ENCODE results near the gene MTUS2.

DNA sequence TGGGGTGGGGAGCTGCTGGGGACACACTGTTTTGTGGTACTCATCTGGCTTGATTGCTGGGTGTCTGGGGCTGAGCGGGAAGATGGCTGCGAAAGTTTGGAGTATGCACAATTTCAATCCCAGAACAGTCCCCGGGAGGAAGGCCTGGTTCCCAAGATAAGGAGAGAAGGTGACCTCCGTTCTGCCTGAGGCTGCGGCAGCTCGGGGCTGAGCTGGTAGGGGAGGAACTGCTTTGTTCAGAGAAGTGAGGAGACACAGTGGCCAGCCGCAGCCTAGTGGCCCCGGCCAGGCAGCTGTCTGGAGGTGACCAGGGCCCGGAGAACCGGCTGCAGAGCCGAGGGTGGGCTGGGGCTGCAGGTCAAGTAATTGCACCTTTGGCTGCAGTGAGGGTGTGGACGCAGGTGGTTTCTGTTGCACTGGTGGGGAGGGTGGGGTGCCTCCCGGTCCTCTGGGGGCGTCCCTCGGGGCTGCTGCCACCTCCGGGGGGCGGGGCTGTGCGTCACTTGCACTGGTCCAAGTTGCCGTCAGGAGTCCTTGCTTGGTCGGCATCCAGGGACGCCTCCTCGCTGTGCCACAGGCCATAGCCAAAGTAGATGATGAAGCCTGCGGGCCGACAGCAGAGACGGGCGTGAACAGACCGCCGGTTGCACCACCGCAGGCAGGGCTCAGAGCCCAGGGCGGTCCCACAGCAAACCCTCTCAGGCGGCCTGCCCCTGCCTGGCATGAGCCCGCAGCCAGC lies 694.0 kb downstream of the MTUS2 start:
- TF ChIP-seq CTCF (conservative IDR thresholded peaks at IDR 0.05; ENCODE audit: low read depth in 2 of 2) (no peak), EZH2 (IDR thresholded peaks at IDR 0.05; ENCODE audit: low read depth, unreplicated experiment) (no peak), POLR2AphosphoS5 (IDR thresholded peaks at IDR 0.05; ENCODE audit: low read depth) (no peak), CREB1 (CRISPR knock-in tag; IDR thresholded peaks at IDR 0.05; ENCODE audit: low read depth) (no peak), REST (IDR thresholded peaks at IDR 0.05; ENCODE audit: unreplicated experiment) (no peak), EZH2phosphoT487 (IDR thresholded peaks at IDR 0.05; ENCODE audit: unreplicated experiment) (no peak)
